GM18526 (cell line): ENCODE measurements around the gene CBX5.

Experiments
- POLR2A ChIP-seq: IDR thresholded peaks from 3 replicates; pipeline ENCODE4 v1.6.1; 2011; ENCODE audit not compliant: insufficient read length; ENCODE audit errors: extremely low read depth

The CBX5 gene

DNA sequence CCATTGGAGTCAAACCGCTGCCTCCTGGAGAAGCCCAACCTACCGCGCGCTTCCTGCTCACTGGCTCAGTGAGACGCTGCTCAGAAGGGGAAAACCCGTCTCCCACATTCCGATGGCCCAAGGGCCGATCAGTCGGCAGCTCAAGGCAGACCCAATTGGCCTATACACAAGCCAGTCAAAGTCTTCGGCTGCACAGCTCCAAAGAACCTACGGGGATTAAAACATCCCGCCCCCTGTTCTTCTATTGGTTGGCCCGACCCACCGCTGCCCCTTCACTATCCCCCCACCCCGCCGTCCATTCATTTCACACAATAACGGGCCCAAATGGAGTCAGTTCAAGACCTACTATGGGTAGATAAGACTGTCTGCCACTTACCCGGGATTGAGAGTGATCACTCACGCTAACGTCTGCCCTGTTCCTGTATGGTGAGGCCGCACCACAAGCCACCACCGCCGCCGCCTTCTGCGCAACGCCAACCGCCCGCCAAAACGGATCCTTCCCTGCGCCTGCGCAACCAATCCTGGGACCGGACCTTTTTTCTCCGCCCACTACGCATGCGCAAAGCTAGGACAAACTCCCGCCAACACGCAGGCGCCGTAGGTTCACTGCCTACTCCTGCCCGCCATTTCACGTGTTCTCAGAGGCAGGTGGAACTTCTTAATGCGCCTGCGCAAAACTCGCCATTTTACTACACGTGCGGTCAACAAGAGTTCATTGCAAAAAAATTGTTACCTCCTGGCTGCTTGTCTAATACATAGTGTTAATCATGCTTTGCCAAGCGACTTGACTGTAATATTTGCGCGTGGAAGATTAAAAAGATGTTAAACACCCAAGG lies at the start of gene CBX5:
Gene CBX5 (minus strand): TSS at position 491 of the 836 bp plus-strand sequence. CDS start 22,472 bp downstream, outside the sequence.
- peak; percentile 77 for TF ChIP-seq POLR2A

GRCh38 chr12:54328595-54329337 lies 48.8 kb upstream of the CBX5 start:
- no peak for TF ChIP-seq POLR2A

DNA sequence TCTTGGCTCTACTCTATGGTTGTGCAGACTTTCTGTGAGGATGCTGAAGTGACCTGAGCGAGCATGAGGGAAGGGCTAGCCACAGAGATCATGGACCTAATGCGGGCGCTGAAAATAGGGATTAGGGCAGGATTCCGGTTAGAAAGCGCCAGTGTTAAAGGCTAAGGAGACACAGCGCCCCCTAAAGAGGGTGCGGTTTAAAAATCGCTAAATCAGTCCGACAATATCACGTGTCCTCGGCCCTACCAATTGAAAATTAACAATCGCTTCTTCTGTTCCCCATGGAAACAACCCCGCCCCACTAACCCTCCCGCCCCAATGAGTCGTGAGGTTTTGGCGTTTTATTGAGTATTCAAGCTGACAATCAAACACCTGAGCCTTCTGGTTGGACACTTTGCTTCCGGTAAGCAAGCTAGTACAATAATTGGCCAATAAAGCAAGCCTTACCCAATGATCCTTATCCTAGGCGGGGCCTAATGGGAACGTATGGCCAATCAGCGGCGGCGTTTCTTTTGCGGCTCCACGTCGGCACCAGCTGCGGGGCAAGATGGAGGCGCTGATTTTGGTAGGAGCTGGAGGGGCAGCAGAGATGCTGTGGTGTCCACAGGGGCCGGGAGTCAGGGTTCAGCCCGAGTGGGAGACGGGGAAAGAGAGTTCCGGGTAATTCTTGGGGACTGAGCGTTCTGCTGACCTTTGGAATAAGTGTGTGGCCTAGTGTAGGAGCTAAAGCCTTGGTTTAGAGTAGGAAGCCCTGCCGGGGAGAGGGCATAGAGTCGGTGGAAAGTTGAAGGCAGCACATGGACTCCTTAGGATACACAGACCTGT lies 44.9 kb upstream of the CBX5 start, which contains the start of gene COPZ1:
Gene COPZ1 (plus strand): TSS at position 515 of the 825 bp plus-strand sequence. CDS start 33 bp downstream, at position 548.
- peak; percentile 76 for TF ChIP-seq POLR2A

- TF ChIP-seq POLR2A = no peak
Measured at GRCh38 chr12:54321363-54321762, 41.4 kb upstream of the CBX5 start.

GRCh38 chr12:54311051-54311450 lies 31.1 kb upstream of the CBX5 start:
- no peak for TF ChIP-seq POLR2A

GRCh38 chr12:54306925-54307741 lies 27.2 kb upstream of the CBX5 start:
- TF ChIP-seq POLR2A = no peak

DNA sequence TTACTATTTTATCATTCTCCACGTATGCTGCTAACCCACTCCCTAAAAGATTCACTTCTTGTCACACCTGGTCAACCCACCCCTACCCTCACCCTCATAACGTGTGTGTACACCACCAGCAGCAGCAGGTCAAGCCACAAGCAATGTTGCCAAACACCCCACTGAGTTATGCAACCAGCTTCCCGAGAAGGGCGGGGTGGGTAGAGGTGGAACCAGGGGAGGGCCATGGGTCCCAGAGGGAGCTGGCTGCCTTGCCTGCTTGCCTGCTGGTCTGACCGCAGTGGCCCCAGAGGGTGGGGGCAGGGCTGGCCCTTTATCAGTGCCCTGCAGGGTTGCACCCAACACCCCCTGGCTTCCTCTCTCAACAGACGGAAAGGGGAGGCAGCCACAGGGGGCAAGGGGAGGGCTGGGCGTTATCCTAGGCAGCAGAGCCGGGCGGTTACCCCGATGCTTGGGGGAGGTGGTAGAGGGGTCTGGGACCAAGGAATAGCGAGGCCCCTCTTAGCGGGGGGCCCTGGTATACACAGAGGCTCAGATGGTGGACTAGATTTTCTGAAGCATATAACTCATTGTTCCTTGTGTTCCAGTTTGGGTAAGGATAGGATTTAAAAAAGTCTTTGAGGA lies 24.4 kb upstream of the CBX5 start:
- TF ChIP-seq POLR2A = no peak

DNA sequence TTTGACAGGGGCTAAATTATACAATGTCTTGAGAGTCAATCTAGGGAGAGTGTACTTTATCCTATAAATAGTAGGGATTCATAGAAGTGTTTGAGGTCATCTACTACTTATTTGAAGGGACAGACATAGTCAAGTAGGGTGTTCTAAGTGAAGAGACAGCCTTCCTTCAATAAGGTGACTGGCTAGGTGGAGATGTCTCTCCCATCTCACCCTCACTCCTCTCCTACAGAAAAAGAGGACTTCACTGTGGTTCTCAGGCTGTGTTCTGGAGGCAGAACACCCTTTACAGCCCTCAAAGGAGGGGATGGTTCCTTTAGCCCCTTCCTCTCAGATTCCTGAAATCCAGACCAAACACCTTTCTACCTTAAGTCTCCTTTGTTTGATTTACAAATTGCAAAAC lies 23.7 kb upstream of the CBX5 start:
- TF ChIP-seq POLR2A = no peak

DNA sequence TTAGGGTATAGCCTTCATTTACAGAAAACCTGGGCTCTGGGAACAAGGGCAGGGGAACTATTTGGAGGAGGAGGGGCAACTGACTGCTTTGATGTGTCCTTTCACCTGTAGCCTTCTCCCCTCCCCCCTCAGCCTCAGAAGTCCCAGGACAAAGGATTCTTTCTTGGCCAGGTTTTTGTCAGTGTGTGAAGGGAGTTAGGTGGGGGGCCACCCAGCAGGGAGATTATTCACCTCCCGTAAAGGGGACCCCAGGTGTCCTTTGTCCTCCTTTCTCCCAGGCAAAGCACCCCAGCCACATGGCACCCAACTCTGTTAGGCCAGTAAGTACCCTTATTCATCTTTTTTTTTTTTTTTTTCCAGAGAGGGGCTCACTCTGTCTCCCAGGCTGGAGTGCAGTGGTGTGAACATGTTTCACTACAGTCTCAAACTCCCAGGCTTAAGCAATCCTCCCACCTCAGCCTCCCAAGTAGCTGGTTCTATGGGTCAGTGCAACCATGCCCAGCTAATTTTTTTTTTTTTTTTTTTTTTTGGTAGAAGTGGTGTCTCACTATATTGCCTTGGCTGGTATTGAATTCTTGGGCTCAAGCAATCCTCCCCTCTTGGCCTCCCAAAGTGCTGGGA lies 21.6 kb upstream of the CBX5 start:
- no peak for TF ChIP-seq POLR2A

DNA sequence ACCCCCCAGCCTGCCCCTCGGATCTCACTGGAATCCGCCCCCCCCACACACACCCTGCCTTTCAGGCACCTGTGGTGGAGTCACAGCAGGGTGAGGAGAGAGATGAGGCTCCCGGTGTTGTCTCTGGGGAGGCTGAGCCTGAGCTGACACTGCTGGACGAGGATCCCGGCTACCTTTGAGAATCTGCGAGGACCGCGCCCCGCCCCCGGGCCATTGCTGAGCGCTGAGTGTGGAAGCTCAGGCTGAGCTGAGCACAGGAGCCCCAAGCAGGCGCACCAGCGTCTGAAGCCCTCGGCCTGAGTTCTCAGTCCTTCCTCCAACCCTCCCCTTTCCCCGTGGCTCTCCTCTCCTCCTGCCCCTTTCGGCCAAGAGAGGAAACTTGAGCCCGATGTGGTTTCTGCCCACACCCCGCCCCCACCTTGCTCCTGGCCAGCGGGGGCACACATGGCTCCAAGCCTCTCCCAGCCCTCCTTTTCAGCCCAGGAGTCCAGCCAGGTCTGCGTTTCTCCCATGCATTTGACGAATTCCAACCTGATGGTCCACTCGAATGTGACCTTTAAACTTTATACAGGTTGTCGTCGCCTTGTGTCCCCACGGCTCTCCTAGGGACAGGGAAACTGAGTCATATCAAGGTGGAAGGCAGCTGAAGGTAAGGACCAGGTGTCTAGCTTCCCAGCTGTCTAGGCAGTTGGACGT lies 21.0 kb upstream of the CBX5 start, which contains the start of gene NFE2:
Gene NFE2 (minus strand): TSS at position 284 of the 696 bp plus-strand sequence. CDS start 5,767 bp downstream, outside the sequence.
- TF ChIP-seq POLR2A = no peak

GRCh38 chr12:54300225-54300731 lies 20.4 kb upstream of the CBX5 start:
- TF ChIP-seq POLR2A = no peak

- TF ChIP-seq POLR2A = no peak
Measured at GRCh38 chr12:54299515-54300224, 19.7 kb upstream of the CBX5 start.
